Mucosa of descending colon (tissue), 3 donors: ENCODE data around the gene SLC18A3. TPM values are rescaled to one million over a fixed set of nuclear protein-coding genes. Genes with fewer than 3 reads are reported as not detected.

Source experiments
- ATAC-seq: fragments of 200-7000 bp; cut with Tn5 transposase; one replicate; pipeline ENCODE4 v1.9.1; 2020; ENCODE audit warnings: mild to moderate bottlenecking, moderate library complexity
- DNase-seq, 3 donors: peaks; one replicate each; pipeline ENCODE4 v3.0.0-alpha.2; 2020
- H3K36me3 ChIP-seq: fragments of 200-600 bp; one replicate; pipeline ENCODE4 v1.8.0; 2021; ENCODE audit warnings: low read depth, mild to moderate bottlenecking
- H3K4me1 ChIP-seq: fragments of 200-600 bp; one replicate; pipeline ENCODE4 v1.8.0; 2021; ENCODE audit warnings: low read depth, mild to moderate bottlenecking
- H3K4me3 ChIP-seq: fragments of 200-600 bp; one replicate; pipeline ENCODE4 v1.8.0; 2021; ENCODE audit warnings: mild to moderate bottlenecking
- H3K9me3 ChIP-seq: fragments of 200-600 bp; one replicate; pipeline ENCODE4 v1.8.0; 2021; ENCODE audit warnings: mild to moderate bottlenecking
- intact Hi-C, 2 donors: fragments of 100-400 bp; cut with DNase I in 1 of 2; cut with micrococcal nuclease in 1 of 2; formaldehyde crosslinking; loops; one replicate each; pipeline versions ENCODE4 v1.11.0 to v1.11.1; 2022; cut with DNase I, micrococcal nuclease
- total RNA-seq, 3 donors: library from RNA; stranded (reverse); fragmentation: NEBNext Ultra II Directional in 2 of 3; extraction: Animal tissue kit (Norgen Biotek cat#: 25700) in 2 of 3; gene quantifications; one replicate each; pipeline versions ENCODE4 v1.2.1 to v1.2.4, GENCODE V29; 2021 to 2023
- TF ChIP-seq, protein P1 (sequence below): fragments of 200-600 bp; IDR thresholded peaks from one replicate; pipeline ENCODE4 v1.8.0; 2022; ENCODE audit warnings: antibody characterized with exemption, mild to moderate bottlenecking
- donor health status: DM: no; HTN: no; CAD: no; lungs with moderate emphysema.
- donor health status: DM: no; HTN: no; CAD: no.
- donor health status: DM: no; HTN: yes; CAD: no.

Gene SLC18A3
- total RNA-seq, 3 donors from 2014 or later, result 1.6 TPM; not detected in 2

DNA sequence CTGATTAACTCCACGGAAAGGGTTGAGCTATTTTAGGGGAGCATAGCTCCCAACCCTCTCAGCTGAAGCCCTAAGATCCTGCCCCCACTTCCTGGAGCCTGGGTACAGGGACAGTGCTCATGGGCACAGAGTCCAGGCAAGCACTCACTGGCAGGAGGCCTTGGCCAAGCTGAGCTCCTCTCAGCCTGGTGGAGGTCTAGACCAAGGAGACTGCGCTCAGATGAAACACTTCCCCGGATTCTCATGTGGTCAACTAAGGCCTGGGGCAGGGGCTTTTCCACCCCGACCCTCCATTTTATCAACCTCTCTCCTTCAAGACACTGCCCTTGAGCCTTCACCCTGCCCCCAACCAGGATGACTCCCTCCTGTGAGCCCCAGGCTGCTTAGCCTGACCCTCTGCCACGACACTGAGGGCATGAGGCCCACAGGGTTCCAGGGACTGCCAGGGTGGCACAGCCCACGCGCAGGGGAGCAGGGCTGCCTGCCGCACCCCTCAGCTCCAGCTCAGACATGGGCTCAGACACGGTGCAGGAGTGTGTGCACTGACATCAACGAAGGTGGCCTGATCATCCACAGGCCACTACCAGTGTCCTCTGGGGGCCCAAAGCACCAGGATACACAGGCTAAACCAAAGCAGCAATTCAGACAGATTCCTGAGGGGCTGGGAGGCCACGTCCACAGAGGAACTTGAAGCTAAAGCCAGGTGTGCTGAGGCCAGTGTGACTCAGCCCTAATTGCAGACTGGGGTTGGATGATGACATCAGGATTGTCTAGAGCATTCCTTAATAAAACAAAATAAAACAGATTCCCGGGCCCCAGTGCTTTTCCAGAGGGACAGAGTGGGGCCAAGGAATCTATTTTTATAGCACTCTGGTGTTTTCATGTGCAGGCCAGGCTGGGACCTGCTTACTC lies 22.6 kb downstream of the SLC18A3 start:
- no peak for DNase-seq
- TF ChIP-seq, protein P1, sequence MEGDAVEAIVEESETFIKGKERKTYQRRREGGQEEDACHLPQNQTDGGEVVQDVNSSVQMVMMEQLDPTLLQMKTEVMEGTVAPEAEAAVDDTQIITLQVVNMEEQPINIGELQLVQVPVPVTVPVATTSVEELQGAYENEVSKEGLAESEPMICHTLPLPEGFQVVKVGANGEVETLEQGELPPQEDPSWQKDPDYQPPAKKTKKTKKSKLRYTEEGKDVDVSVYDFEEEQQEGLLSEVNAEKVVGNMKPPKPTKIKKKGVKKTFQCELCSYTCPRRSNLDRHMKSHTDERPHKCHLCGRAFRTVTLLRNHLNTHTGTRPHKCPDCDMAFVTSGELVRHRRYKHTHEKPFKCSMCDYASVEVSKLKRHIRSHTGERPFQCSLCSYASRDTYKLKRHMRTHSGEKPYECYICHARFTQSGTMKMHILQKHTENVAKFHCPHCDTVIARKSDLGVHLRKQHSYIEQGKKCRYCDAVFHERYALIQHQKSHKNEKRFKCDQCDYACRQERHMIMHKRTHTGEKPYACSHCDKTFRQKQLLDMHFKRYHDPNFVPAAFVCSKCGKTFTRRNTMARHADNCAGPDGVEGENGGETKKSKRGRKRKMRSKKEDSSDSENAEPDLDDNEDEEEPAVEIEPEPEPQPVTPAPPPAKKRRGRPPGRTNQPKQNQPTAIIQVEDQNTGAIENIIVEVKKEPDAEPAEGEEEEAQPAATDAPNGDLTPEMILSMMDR, result no peak
- ATAC-seq, result peak; percentile 18

DNA sequence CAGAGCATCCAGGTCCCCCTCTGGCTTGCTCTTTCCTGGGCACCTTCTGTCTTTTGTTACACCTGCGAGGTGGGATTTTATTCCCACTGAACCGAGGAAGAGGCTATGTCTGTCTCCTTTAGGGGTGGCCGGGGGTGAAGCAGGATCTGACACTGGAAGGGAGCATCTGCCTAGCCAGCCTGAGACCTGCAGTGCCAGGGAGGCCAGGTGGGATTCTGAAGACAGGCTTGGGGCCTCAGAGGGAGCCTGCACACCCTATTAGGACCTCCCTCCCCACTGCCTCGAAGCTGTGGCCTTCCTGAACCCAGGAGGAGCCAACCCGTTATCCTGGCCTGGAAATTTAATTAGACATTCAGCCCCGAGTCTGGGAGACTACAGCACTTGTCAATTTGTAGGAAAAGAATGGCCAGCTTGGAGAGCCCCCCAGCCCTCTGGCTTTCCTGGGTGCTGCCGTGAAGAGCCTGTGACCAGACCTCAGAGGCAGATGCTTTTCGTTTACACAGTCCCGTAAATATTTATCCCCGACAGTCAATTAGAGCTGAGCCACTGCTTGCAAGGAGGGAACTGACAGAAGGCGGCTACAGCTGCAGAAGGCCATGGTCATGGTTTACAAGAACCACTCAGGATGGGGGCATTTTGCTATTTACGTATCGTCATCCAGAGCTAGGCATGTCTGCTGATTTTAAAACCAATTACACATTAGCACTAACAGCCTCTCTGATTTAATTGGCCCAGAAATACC lies 23.4 kb downstream of the SLC18A3 start:
- Histone ChIP-seq H3K9me3 (no peaks in the 10 kb centered on the region), H3K36me3 (no peaks in the 10 kb centered on the region), H3K4me3 (no peak overlapping the region), H3K4me1 (no peaks in the 10 kb centered on the region)
- ATAC-seq, result peak; percentile 20
- TF ChIP-seq, protein P1, result no peak
- DNase-seq, result no peak
- intact Hi-C loops, result no loop called here

More for the DNA sequence above, 22.6 kb downstream of the SLC18A3 start:
- Histone ChIP-seq H3K9me3 (no peaks in the 10 kb centered on the region), H3K36me3 (no peaks in the 10 kb centered on the region), H3K4me3 (no peak overlapping the region), H3K4me1 (no peaks in the 10 kb centered on the region)
- intact Hi-C loops, result no loop called here

DNA sequence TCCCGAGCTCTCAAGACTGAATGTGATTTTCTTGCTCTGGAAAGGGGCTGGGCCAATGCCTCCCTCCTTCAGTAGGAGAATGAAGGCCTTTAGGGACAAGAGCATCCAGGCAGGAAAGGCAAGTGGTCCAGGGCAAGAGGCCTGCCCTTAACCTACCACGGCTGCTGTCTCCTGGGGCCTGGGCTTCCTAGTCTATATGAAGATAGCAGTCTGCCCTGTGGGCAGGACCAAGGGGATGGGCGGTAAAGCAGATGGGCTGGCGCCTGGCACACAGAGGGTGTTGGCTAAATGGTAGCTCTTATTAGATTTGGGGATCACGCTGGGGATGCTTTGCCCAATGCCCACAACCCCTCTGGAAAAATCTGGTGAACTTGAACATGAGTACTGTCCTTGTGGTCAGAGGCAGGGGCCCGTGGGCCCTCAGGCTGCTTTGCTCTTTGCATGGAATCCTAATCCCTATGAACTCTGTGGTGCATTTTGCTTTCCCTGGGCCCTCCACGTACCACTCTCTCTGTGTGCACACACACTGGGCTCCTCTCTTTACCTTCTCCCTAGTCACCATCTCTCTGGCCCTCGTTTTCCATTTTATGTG lies 24.1 kb downstream of the SLC18A3 start:
- TF ChIP-seq, protein P1, result no peak
- H3K9me3 ChIP-seq, result no peaks in the 10 kb centered on the region
- DNase-seq, result no peak
- no peak for ATAC-seq
- no peak overlapping the region for H3K4me3 ChIP-seq
- H3K36me3 ChIP-seq, result no peaks in the 10 kb centered on the region
- H3K4me1 ChIP-seq, result no peaks in the 10 kb centered on the region
- intact Hi-C loops, result no loop called here

DNA sequence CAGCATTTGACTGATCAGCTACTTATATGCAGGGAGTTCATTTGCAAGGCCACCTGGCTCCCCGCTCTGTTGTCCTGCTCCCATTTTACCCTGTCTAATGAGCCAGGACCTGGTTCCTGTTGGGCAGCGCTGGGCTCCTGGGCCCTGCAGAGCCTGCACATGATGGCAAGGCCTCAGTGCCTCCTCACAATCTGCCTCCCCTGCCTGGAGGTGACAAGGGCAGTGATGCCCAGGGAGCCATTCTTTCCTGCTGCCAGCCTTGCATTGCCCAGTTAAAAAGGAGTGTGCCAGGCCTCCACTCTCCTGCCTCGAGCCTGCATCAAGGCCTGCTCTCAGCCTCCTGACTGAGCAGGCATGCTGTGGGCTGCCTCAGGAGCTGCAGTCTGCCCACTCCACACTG lies 32.2 kb downstream of the SLC18A3 start:
- H3K4me3 ChIP-seq, result no peak overlapping the region
- no peaks in the 10 kb centered on the region for H3K4me1 ChIP-seq
- intact Hi-C loops, result no loop called here
- DNase-seq (no peak), ATAC-seq (no peak)
- no peaks in the 10 kb centered on the region for H3K9me3 ChIP-seq
- TF ChIP-seq, protein P1, result no peak
- no peaks in the 10 kb centered on the region for H3K36me3 ChIP-seq

DNA sequence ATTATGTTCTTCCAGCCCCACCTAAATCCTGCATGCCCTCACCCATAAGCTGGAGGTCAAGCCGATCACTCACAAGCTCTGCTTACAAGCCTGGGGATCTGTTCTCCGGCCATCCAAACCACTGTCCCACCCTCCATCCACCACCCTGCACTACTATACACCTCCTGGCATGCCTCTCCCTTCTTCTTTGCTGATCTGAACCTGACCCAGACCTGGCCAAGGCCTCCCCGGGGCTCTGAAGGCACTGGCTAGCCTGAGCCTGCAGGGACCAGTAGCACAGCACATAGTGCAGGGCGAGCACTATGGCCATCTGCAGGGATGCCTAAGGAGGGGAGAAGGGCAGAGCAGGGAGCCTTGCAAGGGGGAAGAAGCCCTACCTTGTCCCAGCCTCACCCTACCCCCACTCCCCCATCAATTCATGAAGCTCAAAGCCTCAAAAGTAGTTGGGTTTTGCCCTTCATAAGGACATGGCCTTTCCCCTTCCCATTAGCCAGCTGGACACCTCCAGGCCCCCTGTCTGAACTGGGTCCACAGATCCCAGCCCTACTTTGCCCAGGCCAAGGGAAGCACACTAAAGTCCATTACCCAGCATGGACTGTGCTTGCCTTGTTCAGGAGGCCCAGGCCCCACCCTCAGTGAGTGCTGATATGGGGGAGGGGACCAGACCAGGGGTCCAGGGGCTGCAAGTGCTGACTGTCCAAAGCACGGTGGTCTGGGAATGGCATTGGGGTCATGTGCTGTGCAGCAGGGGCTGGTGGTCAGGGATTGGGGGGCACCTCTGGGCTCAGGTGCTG lies 33.3 kb downstream of the SLC18A3 start:
- intact Hi-C loops, result no loop called here
- DNase-seq, result no peak
- no peak overlapping the region for H3K4me3 ChIP-seq
- H3K36me3 ChIP-seq, result no peaks in the 10 kb centered on the region
- H3K4me1 ChIP-seq, result no peaks in the 10 kb centered on the region
- H3K9me3 ChIP-seq, result no peaks in the 10 kb centered on the region
- TF ChIP-seq, protein P1, result no peak
- ATAC-seq, result no peak
